ENCODE measurements around the gene CAVIN4.

Gene CAVIN4, protein sequence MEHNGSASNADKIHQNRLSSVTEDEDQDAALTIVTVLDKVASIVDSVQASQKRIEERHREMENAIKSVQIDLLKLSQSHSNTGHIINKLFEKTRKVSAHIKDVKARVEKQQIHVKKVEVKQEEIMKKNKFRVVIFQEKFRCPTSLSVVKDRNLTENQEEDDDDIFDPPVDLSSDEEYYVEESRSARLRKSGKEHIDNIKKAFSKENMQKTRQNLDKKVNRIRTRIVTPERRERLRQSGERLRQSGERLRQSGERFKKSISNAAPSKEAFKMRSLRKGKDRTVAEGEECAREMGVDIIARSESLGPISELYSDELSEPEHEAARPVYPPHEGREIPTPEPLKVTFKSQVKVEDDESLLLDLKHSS

DNA sequence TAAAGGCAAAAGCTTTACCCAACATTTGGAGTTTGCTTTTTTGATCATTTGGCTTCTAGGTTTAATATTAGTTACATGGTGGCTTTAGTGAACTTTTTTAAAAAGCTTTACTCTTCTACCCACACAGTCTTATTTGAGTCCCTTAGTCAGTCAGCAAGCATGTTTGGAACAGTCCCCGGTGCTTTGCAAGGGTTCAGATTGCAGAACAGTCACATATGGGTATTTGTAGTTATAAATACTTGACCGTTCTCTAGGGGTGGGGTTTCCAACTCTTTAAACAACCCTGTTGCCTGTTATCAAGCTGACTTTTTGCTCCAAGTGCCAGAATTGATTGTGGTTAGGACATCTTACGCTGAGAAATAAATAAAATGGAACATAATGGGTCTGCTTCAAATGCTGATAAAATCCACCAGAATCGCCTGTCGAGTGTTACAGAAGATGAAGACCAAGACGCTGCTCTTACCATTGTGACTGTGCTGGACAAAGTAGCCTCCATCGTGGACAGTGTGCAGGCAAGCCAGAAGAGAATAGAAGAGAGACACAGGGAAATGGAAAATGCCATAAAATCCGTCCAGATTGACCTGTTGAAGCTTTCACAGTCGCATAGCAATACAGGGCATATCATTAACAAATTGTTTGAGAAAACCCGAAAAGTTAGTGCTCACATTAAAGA, at the start of gene CAVIN4:
Gene CAVIN4 (plus strand): TSS at position 304 of the 673 bp plus-strand sequence. CDS start 65 bp downstream, at position 369.
- DNase-seq: no peak

DNA sequence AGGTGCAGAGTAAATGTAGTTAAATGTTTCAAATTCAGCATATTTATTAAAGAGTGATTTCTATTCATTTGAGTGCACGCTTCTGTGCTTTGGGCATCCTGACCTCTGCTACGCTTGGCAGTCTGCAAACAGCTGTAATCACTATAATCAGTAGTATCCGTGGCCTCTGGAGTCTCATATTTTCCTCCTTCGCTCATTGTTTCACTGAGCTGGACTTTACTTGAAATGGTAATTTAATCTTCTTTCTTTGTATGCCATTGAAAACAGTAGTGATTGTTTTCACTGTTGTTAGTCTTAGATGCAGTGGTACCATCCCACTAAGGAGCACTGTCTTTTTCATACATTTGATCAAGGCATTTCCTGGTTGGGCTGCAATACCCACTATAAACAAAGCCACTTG, 43.5 kb upstream of the CAVIN4 start:
- no peak for DNase-seq

DNA sequence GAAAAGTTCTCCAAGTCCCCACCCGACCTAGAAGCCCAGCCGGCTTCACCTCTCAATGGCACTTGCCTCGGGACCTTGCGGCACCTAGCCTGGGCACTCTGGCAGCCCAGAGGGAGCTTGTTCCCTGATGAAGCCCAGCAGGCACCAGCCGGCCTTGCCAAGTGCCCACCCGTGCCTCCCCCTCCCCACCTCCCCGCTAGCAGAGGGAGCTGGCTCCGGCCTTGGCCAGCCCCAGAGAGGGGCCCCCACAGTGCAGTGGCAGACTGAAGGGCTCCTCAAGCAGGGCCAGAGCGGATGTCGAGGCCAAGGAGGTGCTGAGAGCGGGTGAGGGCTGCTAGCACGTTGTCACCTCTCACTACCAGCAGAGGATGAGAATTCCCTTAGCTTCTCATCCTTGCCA, 37.6 kb upstream of the CAVIN4 start:
- no peak for DNase-seq

DNA sequence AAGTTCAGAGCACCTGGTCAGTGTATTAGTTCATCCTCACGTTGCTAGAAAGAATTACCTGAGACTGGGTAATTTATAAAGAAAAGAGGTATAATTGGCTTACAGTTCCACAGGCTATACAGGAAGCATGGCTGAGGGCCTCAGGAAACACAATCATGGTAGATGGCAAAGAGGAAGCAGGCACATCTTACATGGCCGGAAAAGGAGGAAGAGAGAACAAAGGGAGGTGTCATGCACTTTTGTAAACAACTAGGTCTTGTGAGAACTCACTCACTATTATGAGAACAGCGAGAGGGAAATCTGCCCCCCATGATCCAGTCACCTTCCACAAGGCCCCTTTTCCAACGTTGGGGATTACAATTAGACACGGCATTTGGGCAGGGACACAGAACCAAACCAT, 28.8 kb upstream of the CAVIN4 start:
- no peak for DNase-seq

DNA sequence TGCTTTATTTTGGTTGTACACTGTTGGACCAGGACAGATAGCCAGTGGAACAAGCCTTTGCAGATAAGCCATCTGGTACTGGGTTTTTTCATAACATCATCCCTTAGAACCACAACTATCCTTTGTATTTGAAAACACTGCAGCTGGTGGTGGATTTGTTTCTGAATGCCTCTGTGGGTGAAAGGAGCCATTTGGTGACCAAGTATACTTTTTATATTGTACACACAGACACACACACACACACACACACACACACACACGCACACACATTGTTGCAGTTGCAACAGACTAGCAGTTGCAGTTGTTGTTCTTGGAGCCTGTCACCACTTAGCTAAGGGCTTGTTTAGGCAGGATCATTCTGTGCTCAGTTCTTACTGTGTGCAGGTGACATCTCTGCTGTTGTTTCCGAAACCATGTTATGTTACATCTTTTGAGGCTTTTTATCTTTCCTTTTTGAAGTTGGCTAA, 22.9 kb upstream of the CAVIN4 start:
- DNase-seq: no peak

DNA sequence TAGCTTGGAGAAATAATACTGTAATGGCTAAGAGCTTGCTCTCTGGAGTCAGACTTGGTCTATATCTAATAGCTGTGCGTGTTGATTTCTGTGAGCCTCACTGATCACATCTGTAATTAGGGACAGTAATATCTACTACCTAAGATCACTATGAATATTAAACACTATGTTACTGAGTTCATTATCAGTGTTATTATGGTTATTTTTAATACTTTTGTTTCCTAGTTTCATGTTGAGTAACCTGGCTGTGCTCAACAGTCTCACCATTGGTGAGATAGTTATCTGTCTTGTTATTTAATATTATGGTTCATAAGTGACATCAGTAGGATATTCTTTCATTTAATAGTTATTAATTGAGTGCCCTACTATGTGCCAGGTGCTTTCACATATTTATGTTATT, 22.4 kb upstream of the CAVIN4 start:
- DNase-seq: no peak

DNA sequence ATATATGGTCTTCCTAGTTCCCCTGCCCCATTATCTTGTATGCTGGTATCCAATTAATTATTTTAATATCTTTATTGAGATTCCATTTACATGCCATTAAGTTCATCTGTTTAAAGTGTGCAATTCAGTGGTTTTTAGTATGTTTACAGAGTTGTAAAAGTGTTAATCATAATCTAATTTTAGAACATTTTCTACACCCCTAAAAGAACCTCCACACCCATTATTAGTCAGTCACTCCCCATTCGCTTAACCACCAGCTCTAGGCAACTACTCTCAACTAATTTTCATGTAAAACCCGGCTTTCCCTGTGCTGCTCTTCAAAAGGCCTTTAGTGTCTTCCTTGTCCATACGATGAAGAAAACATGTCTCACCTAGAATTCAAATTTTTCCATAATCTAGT, 20.8 kb upstream of the CAVIN4 start:
- DNase-seq: no peak

DNA sequence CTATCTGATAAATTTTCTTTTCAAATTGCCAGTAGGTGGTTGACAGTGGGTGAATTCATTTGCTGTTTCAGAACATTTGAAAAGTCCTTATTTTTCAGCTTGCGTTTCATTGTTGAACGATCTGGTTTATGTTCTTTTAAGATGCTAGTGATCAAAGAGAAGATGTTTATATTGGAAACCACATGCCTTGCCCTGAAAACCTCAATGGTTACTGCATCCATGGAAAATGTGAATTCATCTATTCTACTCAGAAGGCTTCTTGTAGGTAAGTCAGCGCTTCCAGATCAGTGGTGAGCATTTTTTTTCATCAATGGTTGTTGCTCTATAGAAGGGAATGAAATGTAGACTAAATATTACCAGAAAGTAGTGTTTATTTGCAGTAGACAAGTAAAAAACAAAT, 16.6 kb upstream of the CAVIN4 start:
- no peak for DNase-seq

DNA sequence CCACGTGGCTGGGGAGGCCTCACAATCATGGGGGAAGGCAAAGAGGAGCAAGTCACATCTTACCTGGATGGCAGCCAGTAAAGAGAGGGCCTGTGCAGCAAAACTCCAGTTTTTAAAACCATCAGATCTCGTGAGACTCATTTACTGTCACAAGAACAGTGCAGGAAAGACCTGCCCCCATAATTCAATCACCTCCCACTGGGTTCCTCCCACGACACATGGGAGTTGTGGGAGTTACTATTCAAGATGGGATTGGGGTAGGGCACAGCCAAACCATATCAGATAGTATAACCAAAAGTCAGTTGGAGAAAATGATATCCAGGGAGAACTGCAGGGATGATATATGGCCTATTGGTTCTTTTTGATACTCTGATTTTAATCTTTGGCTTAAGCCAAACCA, 10.0 kb upstream of the CAVIN4 start:
- DNase-seq: no peak

DNA sequence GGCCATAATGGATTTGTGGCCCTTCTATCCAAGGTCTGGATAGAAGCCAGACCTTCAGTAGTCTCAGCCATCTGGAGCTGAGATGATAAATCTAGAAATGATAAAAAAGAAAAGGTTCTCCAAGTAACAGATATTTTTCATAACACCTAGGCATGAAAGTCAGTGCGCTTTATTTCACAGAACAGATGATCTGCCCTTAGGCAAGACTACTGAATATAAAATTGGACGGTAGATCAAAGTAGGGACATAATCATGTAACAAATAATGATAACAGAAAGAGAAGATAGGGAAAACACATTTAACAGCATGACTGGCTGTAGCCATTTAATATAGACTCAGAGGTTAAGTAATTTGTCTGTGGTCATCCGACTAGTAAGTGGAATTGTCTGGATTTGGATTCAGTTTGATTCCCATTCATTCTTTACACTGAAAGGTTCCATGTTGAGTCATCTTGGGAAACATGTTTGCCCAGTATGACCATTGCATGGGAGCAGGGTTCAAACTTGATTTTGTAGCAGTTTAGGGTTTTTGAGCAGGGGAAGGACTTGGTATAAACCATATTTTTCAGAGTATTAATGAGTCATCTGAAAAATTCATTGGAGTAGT, 4.1 kb upstream of the CAVIN4 start:
- no peak for DNase-seq

DNA sequence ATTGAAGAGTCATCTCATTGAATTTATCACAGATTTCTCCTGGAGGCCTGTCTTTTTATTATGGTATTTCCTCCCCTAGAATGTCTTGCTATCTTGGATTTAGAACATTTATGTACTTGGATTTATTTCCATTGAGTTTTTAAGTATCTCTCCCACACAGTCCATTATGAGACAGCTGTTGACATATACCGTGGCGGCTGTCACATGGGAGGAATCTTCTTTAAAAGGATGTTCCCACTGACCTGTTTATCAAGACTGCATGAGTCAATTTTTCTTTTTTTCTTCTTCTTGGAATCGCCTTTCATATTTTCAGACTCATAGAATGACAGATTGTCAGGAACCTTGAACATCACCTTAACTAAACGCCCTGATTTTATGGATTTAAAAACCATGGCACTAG, 2.9 kb upstream of the CAVIN4 start:
- no peak for DNase-seq

DNA sequence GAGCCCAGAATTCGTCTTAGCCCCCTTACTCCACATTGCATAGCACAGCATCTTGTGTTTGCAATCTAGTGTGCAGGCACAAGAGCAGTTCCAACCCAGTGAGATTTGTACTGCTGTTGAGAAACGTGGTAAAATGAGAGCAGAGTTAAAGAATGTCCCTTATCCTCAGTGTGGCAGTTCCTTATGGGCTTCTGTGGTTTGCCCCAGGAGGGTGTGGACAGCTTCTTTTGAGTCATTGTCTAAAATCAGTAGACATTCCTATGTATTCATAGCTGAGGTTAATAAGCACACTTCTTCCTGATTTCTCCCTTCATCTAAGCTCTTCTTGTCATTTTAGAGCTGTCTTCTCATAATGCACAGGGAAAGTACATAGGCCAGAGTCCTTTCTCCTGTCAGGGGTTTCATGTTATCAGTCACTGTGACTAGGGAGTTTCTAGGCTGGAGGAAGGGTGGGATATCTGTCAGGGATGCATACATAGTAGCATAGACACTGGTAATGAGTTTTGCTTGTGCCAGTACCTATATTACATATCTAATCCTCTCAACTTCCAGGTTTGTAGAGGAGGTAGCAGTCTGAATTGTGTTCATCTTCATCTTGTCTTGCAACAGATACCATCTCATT, 2.0 kb upstream of the CAVIN4 start:
- no peak for DNase-seq

DNA sequence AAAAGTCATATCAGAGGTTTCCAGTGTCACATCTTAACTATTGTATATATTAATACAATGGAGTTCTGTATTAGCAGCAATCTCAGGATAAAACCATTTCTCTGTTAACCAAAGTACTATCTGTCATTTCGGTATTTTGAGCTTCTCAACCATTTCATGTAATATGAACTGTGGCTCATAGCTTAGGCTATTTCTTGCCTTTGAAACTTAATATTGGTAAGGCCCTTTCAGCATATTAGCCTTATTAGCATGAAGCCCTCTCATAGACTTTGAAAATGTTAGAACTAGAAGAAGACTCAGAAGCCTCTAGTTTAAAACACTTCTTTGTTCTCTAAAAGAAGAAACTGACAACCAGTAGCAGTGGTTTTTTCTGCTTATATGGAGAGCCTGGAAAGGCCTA, 731 bp downstream of the CAVIN4 start:
- no peak for DNase-seq

DNA sequence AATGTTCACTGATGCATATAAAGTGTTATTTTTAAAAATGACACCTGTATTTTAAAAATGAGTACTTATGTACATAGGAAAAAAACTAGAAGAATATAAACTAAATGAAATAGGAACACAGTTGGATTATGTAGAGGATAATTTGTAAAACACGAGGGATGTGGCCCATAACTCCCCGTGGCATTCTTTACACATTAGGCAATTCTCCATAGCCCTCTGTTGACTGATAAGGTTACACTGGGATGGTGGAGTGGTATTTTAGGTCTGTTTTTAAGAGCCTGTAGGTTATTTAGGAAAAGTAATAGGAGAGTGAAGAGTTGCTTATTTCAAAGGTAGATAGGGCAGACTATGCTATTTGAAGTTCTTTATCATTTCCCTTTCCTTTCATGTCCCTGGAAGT, 1.8 kb downstream of the CAVIN4 start:
- DNase-seq: no peak

DNA sequence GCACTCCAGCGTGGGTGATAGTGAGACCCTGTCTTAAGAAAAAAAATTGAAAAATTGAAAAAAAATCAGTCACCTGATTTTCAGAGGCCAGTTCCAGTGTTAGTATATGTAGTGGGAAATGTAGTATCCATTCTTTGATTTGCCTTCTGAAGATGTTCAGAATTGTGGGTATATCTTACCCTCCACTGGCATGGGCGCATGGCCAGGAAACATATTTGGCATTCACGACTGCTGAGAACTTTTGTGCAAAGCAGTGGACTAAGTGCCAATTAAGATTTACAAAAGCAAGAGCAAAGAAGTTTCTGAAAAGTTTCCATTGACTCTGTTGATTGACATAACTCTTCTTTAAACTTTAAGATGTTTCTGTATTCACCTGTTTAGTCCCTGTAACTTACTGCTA, 2.4 kb downstream of the CAVIN4 start:
- DNase-seq: no peak

DNA sequence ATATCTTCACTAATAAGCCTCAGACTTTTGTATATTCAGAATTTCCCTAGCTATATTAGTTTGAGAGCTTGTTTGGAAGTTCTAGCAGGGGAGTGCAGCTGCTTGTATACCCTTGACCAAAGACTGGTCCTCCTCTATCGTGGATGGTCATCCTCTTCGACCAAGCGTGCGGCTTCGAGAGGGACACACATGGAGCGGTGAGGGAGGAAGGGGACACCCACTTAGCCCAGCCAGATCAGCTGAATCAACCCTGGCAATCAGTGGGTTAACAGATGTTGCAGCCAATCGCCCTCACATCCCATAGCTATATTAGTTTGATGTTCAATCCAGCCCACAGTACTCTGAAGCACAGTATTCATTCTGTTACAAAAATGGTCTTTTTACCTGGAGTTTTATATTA, 3.2 kb downstream of the CAVIN4 start:
- DNase-seq: no peak

DNA sequence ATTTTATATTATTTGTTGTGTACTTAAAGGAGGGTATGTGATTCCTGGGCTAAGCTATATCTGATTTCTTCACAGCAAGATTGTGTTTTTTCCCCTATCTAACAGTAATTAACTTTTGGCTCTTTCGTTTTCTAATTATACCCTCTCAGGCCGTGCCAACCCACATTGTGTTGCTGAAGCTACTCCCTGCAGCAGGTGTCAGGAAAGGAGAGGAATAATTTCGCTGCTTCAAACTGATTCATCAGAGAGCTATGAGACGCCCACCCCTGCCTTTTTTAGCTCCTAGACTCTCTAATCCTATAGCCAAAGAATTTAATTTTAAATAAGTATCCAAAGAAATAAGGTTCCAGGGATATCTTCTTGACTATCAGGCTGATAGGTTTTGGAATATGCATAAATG, 3.8 kb downstream of the CAVIN4 start:
- no peak for DNase-seq

DNA sequence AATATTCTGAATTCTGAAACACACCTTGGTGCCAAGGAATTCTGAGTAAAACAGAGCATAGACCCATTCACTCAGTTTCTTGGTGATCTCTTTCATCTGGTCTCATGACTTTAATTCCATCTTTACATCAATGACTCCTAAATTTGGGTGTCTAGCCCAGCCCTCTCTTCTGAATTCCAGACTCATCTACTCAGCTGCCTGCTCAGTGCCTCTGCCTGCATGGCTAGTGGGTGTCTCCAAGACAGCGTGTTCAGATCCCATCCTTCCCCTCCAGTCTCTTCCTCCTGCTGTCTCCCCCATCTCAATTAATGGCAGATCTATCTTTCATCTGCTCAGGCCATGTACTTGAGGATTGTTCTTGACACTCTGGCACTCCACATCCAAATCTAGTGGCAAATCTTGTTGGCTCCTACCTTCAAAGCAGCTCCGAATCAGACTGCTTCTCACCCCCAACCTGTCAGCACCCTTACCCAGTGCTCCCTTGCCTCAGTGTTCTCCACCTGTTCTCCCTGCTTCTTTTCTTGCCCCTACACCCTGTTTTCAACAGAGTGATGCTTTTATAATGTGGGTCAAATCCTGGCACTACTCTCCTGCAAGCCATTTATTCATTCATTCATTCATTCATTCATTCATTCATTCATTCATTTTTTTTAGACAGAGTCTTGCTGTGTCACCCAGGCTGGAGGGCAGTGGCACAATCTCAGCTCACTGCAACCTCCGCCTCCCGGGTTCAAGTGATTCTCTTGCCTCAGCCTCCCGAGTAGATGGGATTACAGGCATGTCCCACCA, 5.3 kb downstream of the CAVIN4 start:
- DNase-seq: no peak

DNA sequence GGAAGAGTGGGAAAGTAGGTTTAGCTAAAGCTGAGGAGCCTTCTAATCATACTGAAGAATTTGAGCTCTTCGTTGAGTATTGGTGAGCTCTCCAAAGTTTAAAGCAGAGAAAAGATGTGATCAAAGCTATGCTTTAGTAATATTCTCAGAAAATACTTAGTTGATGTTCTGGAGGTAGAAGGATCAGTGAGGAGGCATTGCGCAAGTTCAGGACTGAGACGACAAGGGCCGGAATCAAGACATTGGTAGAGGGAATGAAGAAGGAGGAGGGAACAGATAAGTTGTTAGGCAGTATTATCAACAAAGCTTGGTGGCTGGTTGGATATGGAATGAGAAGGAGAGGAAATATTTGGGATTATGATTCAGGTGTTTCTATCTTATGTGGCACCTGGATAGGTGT, 7.1 kb downstream of the CAVIN4 start:
- no peak for DNase-seq

DNA sequence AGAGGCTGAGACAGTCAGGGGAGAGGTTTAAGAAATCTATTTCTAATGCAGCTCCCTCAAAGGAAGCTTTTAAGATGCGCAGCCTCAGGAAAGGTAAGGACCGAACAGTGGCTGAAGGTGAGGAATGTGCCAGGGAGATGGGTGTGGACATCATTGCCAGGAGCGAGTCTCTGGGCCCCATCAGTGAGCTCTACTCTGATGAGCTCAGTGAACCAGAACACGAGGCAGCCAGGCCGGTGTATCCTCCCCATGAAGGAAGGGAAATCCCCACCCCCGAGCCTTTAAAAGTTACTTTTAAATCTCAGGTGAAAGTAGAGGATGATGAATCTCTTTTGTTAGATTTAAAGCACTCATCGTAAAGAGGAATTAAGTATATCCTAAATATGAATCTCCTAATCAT, 8.2 kb downstream of the CAVIN4 start:
- no peak for DNase-seq

DNA sequence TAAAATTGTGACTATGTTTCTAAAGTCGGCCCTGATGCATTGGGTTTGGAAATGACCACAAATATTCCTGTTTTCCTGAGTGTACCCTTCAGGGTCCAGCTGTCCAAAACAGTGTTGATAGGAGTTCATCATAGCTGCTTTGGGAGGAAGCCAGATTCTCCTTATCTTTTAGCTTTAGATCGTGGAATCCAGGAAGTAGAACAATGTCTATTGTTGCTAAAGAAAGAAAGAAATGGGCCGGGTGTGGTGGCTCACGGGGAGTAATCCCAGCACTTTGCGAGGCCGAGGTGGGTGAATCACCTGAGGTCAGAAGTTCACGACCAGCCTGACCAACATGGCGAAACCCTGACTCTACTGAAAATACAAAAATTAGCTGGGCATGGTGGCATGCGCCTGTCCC, 9.5 kb downstream of the CAVIN4 start:
- no peak for DNase-seq

DNA sequence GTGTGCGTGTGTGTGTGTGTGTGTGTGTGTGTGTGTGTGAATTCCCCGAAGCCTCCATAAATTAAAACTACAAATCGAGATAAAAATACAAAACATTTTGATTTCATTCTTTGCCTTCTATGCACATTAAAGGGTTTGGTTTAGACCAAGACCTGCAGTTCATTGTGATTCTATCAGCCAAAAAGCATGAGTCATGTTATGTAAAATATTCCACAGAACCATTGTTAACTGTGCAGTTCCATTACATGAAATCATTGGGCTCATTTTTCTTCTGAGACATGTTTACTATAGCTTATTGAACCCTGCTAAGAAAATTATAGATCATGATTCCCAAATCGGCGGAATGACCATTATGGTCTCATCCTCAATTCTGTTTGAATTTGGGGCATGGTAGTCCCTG, 11.7 kb downstream of the CAVIN4 start:
- no peak for DNase-seq

DNA sequence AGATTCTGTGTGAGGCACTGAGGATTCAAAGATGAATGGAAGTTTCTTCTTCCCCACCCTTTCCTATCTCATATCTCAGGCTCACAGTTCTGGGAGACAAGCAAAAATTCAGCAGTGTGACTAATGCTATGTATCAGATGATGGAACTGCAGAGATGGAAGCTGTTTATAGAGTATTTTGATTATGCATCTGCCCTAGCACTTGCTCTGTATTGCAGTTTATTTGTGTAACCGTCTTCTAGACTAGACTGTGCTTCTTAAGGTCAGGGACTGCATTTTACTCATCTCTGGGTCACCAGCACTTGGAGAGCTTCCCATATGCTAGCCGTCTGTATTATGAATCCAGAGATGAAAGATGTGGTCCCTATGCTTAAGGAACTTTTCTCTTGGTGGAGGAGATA, 12.6 kb downstream of the CAVIN4 start:
- no peak for DNase-seq
